ENCODE measurements around the gene EFR3B. TPM values are rescaled to one million over a fixed set of nuclear protein-coding genes. Genes with fewer than 3 reads are reported as not detected.
"Not testable (repeated sequence)": the region's sequence is repeated elsewhere in the genome, so short reads cannot be mapped to it uniquely, and the experiment has no call there.

Gene EFR3B
- total and polyA plus RNA-seq, 2 experiments from 2014 or later, result 9.0 to 10.0 TPM

DNA sequence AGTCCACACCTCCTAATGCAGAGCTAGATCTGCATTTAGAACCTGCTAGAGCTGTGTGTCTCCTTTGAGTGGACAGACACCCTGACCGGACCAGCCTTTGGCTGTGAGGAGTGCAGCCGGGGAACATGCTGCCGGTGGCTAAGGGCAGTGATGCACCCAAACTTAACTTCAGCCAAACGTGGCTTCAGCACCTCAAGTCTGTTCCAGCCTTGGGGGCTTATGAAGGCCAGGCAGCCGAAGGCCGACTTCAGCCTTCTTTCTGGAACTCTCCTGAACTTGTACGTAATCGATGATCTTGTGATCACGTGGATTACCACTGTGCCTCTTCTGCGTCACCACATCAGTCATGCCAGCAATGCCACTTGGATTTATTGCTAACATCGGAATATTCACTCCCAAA is 77.4 kb downstream of the EFR3B start:
- TF ChIP-seq, protein P1, sequence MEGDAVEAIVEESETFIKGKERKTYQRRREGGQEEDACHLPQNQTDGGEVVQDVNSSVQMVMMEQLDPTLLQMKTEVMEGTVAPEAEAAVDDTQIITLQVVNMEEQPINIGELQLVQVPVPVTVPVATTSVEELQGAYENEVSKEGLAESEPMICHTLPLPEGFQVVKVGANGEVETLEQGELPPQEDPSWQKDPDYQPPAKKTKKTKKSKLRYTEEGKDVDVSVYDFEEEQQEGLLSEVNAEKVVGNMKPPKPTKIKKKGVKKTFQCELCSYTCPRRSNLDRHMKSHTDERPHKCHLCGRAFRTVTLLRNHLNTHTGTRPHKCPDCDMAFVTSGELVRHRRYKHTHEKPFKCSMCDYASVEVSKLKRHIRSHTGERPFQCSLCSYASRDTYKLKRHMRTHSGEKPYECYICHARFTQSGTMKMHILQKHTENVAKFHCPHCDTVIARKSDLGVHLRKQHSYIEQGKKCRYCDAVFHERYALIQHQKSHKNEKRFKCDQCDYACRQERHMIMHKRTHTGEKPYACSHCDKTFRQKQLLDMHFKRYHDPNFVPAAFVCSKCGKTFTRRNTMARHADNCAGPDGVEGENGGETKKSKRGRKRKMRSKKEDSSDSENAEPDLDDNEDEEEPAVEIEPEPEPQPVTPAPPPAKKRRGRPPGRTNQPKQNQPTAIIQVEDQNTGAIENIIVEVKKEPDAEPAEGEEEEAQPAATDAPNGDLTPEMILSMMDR (IDR thresholded peaks at IDR 0.05; ENCODE audit: low read depth, low read length), result no peak
- Histone ChIP-seq H3K27ac (no peak overlapping the region), H3K36me3 (no peaks in the 10 kb centered on the region), H3K9me3 (ENCODE audit: low read depth) (no peaks in the 10 kb centered on the region), H3K27me3 (no peaks in the 10 kb centered on the region), H3K4me1 (ENCODE audit: low read depth) (peaks cover 3% of the 10 kb centered on the region), H3K4me3 (no peak overlapping the region)
- no peak for DNase-seq (ENCODE audit: low read depth in 1 of 2, low spot score in 1 of 2)

DNA sequence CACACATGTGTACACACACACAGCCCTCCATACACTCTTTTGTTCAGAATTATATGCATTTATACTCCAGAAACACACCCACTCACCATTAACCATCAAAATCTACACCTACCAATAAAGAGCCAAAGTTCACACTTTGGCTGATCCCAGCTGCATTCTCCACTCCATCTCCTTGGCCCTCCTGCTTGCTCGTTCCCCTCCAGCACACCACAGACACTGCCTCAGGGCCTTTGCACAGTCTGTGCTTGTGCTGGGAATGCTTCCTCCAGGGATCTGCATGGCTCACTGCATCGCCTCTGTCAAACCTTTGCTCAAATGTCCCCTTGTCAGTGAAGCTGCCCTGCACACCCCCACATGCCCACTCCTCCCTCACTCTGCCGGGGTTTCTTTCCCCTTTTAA is 80.5 kb downstream of the EFR3B start:
- TF ChIP-seq, protein P1 (IDR thresholded peaks at IDR 0.05; ENCODE audit: low read depth, low read length), result no peak
- no peak for DNase-seq (ENCODE audit: low read depth in 1 of 2, low spot score in 1 of 2)
- Histone ChIP-seq H3K36me3 (no peaks in the 10 kb centered on the region), H3K4me3 (no peak overlapping the region), H3K9me3 (ENCODE audit: low read depth) (no peaks in the 10 kb centered on the region), H3K27me3 (no peaks in the 10 kb centered on the region), H3K27ac (no peak overlapping the region), H3K4me1 (ENCODE audit: low read depth) (no peaks in the 10 kb centered on the region)

DNA sequence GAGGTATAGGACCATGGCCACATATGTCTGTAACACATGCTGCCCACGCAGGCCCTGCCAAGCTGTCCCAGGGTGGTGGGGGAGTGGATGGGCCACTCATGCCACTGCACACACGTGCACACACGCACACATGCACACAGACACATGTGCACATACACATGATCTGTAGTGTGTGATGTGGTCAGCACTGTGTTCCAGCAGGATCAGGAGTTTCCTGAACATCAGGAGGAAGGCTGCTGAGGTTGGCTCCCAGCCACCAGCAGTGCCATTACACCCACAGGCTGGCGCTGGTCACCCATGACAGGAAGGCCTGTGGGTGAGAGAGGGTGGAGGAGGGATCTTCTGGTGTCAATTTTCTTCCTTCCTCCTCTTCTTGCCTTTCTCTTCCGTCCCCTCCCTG is 81.8 kb downstream of the EFR3B start:
- no peaks in the 10 kb centered on the region for H3K27me3 ChIP-seq
- H3K4me3 ChIP-seq, result no peak overlapping the region
- H3K36me3 ChIP-seq, result no peaks in the 10 kb centered on the region
- TF ChIP-seq, protein P1 (IDR thresholded peaks at IDR 0.05; ENCODE audit: low read depth, low read length), result no peak
- H3K27ac ChIP-seq, result no peak overlapping the region
- no peaks in the 10 kb centered on the region for H3K4me1 ChIP-seq (ENCODE audit: low read depth)
- H3K9me3 ChIP-seq (ENCODE audit: low read depth), result no peaks in the 10 kb centered on the region
- DNase-seq (ENCODE audit: low read depth in 1 of 2, low spot score in 1 of 2), result no peak

- DNase-seq (ENCODE audit: low read depth in 1 of 2, low spot score in 1 of 2), result no peak
Observed at GRCh38 chr2:25125189-25125588, 83.3 kb downstream of the EFR3B start.

GRCh38 chr2:25125976-25126375 is 84.1 kb downstream of the EFR3B start:
- no peaks in the 10 kb centered on the region for H3K4me1 ChIP-seq (ENCODE audit: low read depth)
- TF ChIP-seq, protein P1 (IDR thresholded peaks at IDR 0.05; ENCODE audit: low read depth, low read length), result no peak
- DNase-seq (ENCODE audit: low read depth in 1 of 2, low spot score in 1 of 2), result no peak
- no peak overlapping the region for H3K4me3 ChIP-seq
- no peaks in the 10 kb centered on the region for H3K36me3 ChIP-seq
- H3K27me3 ChIP-seq, result peaks cover 2% of the 10 kb centered on the region
- no peak overlapping the region for H3K27ac ChIP-seq
- no peaks in the 10 kb centered on the region for H3K9me3 ChIP-seq (ENCODE audit: low read depth)

More at GRCh38 chr2:25125189-25125588, 83.3 kb downstream of the EFR3B start:
- Histone ChIP-seq H3K9me3 (ENCODE audit: low read depth) (no peaks in the 10 kb centered on the region), H3K27ac (no peak overlapping the region), H3K4me1 (ENCODE audit: low read depth) (no peaks in the 10 kb centered on the region), H3K4me3 (no peak overlapping the region), H3K27me3 (no peaks in the 10 kb centered on the region), H3K36me3 (no peaks in the 10 kb centered on the region)
- TF ChIP-seq, protein P1 (IDR thresholded peaks at IDR 0.05; ENCODE audit: low read depth, low read length), result no peak

GRCh38 chr2:25127071-25127470 is 85.2 kb downstream of the EFR3B start:
- not testable (repeated sequence) for H3K9me3 ChIP-seq (ENCODE audit: low read depth); H3K27ac ChIP-seq; H3K36me3 ChIP-seq; H3K4me1 ChIP-seq (ENCODE audit: low read depth); H3K4me3 ChIP-seq; DNase-seq (ENCODE audit: low read depth in 1 of 2, low spot score in 1 of 2)
- H3K27me3 ChIP-seq, result peaks cover 13% of the 10 kb centered on the region

Measured in cardiac muscle cell (in vitro differentiated cells and primary cell).